GM06990 (cell line): ENCODE results near the gene CUL1.

ENCODE experiments used
- DNase-seq: peaks from one replicate; pipeline ENCODE4 v3.0.0-alpha.2; 2011; ENCODE audit not compliant: insufficient read length; ENCODE audit errors: extremely low read depth
- H3K27me3 ChIP-seq: replicated peaks from 2 replicates; pipeline ENCODE4 v1.6.0; 2011; ENCODE audit warnings: low read length; ENCODE audit not compliant: control insufficient read depth, insufficient read depth
- H3K36me3 ChIP-seq: 2 replicates; pipeline ENCODE4 v1.5.1; 2011; ENCODE audit warnings: low read length; ENCODE audit not compliant: control insufficient read depth, insufficient read depth
- H3K4me3 ChIP-seq: replicated peaks from 2 replicates; pipeline ENCODE4 v1.5.1; 2011; ENCODE audit warnings: low read depth, mild to moderate bottlenecking, control low read depth, low read length
- CTCF ChIP-seq: IDR thresholded peaks from 2 replicates; pipeline ENCODE4 v1.5.1; 2011; ENCODE audit warnings: low read length, control low read depth, mild to moderate bottlenecking, inconsistent platforms; ENCODE audit not compliant: insufficient read depth, poor library complexity, severe bottlenecking

CUL1 gene

GRCh38 chr7:148849393-148850098 is 150.8 kb downstream of the CUL1 start:
- Histone ChIP-seq H3K27me3 (no peaks in the 10 kb centered on the region), H3K36me3 (no peaks in the 10 kb centered on the region), H3K4me3 (no peak overlapping the region)
- no peak for DNase-seq
- TF ChIP-seq CTCF: no peak

- no peak overlapping the region for H3K4me3 ChIP-seq
- DNase-seq: no peak
- no peaks in the 10 kb centered on the region for H3K27me3 ChIP-seq
- no peak for TF ChIP-seq CTCF
- no peaks in the 10 kb centered on the region for H3K36me3 ChIP-seq
These were observed 151.9 kb downstream of the CUL1 start for GRCh38 chr7:148850564-148850963.
